ENCODE data around the gene UMODL1.

The UMODL1 gene

GRCh38 chr21:42067531-42068255 lies 3.4 kb upstream of the UMODL1 start:
- DNase-seq, result no peak
- no peak overlapping the region for H3K4ac ChIP-seq (ENCODE audit: low read depth in 1 of 2, low read length in 2 of 2)
- H2BK12ac ChIP-seq (ENCODE audit: low read length in 2 of 2), result peak overlapping the region in 1 of 2 experiments; percentile 51
- no peak overlapping the region for H2AK5ac ChIP-seq (ENCODE audit: low read length, severe bottlenecking)
- no peaks in the 10 kb centered on the region for H3K36me3 ChIP-seq (ENCODE audit: control insufficient read depth in 1 of 2, insufficient read depth in 2 of 2, low read depth in 1 of 2, low read length in 2 of 2)
- H4K91ac ChIP-seq (ENCODE audit: low read length), result no peak overlapping the region
- peaks cover 26 to 82% of the 10 kb centered on the region in 2 experiments for H3K27me3 ChIP-seq (ENCODE audit: control insufficient read depth in 1 of 2, insufficient read depth in 1 of 2, low read length in 2 of 2)
- 81% methylated on average over 30 of the region's 30 CpGs for WGBS
- H3K4me1 ChIP-seq (ENCODE audit: control insufficient read depth, insufficient read depth, low read depth, low read length), result peaks cover 1% of the 10 kb centered on the region
- peak overlapping the region in 1 of 2 experiments; percentile 92 for H3K14ac ChIP-seq (ENCODE audit: low read length in 2 of 2)
- no peak overlapping the region for H2AFZ ChIP-seq (ENCODE audit: low read depth, low read length)
- no peak overlapping the region for H2BK5ac ChIP-seq (ENCODE audit: low read depth, low read length, poor library complexity, severe bottlenecking)
- H3K27ac ChIP-seq (ENCODE audit: low read length, poor library complexity, severe bottlenecking), result no peak overlapping the region
- H3K23ac ChIP-seq (ENCODE audit: low read length in 2 of 2), result peak overlapping the region in 1 of 2 experiments; percentile 51
- H2BK120ac ChIP-seq (ENCODE audit: low read depth, low read length), result no peak overlapping the region
- H3K9me3 ChIP-seq (ENCODE audit: control insufficient read depth, low read length), result no peaks in the 10 kb centered on the region
- no peak overlapping the region for H3K18ac ChIP-seq (ENCODE audit: low read depth in 1 of 2, low read length in 2 of 2)
- no peak overlapping the region for H3K9ac ChIP-seq (ENCODE audit: low read length)
- H3K4me2 ChIP-seq (ENCODE audit: low read length, poor library complexity, severe bottlenecking), result no peak overlapping the region
- peak overlapping the region; percentile 34 for H2BK15ac ChIP-seq (ENCODE audit: low read depth, poor library complexity, severe bottlenecking)
- H3K79me1 ChIP-seq (replicated peaks; ENCODE audit: low read length, poor library complexity, severe bottlenecking), result no peaks in the 10 kb centered on the region
- H3K4me3 ChIP-seq (ENCODE audit: insufficient read depth in 1 of 2, low read depth in 1 of 2, low read length in 2 of 2), result no peak overlapping the region
- H4K8ac ChIP-seq (ENCODE audit: low read length), result peak overlapping the region; percentile 22

GRCh38 chr21:42068256-42068545 lies 2.9 kb upstream of the UMODL1 start:
- Histone ChIP-seq H3K23ac (ENCODE audit: low read length in 2 of 2) (no peak overlapping the region), H3K9me3 (ENCODE audit: control insufficient read depth, low read length) (no peaks in the 10 kb centered on the region), H2BK5ac (ENCODE audit: low read depth, low read length, poor library complexity, severe bottlenecking) (no peak overlapping the region), H4K8ac (ENCODE audit: low read length) (no peak overlapping the region), H3K14ac (ENCODE audit: low read length in 2 of 2) (no peak overlapping the region), H3K18ac (ENCODE audit: low read depth in 1 of 2, low read length in 2 of 2) (no peak overlapping the region), H3K4ac (ENCODE audit: low read depth in 1 of 2, low read length in 2 of 2) (no peak overlapping the region), H2BK15ac (ENCODE audit: low read depth, poor library complexity, severe bottlenecking) (no peak overlapping the region), H4K91ac (ENCODE audit: low read length) (no peak overlapping the region), H3K9ac (ENCODE audit: low read length) (no peak overlapping the region), H2AK5ac (ENCODE audit: low read length, severe bottlenecking) (no peak overlapping the region), H3K79me1 (replicated peaks; ENCODE audit: low read length, poor library complexity, severe bottlenecking) (no peaks in the 10 kb centered on the region), H3K4me1 (ENCODE audit: control insufficient read depth, insufficient read depth, low read depth, low read length) (peaks cover 4% of the 10 kb centered on the region), H2BK120ac (ENCODE audit: low read depth, low read length) (no peak overlapping the region), H2BK12ac (ENCODE audit: low read length in 2 of 2) (no peak overlapping the region), H3K4me2 (ENCODE audit: low read length, poor library complexity, severe bottlenecking) (no peak overlapping the region), H3K4me3 (ENCODE audit: insufficient read depth in 1 of 2, low read depth in 1 of 2, low read length in 2 of 2) (no peak overlapping the region), H3K36me3 (ENCODE audit: control insufficient read depth in 1 of 2, insufficient read depth in 2 of 2, low read depth in 1 of 2, low read length in 2 of 2) (no peaks in the 10 kb centered on the region), H3K27me3 (ENCODE audit: control insufficient read depth in 1 of 2, insufficient read depth in 1 of 2, low read length in 2 of 2) (peaks cover 26 to 82% of the 10 kb centered on the region in 2 experiments), H2AFZ (ENCODE audit: low read depth, low read length) (no peak overlapping the region), H3K27ac (ENCODE audit: low read length, poor library complexity, severe bottlenecking) (no peak overlapping the region)
- WGBS, result 88% methylated on average over 6 of the region's 6 CpGs
- no peak for DNase-seq

GRCh38 chr21:42068592-42068991 lies 2.5 kb upstream of the UMODL1 start:
- H2BK15ac ChIP-seq (ENCODE audit: low read depth, poor library complexity, severe bottlenecking), result no peak overlapping the region
- peak overlapping the region; percentile 35 for H4K91ac ChIP-seq (ENCODE audit: low read length)
- no peak overlapping the region for H3K9ac ChIP-seq (ENCODE audit: low read length)
- no peak overlapping the region for H3K27ac ChIP-seq (ENCODE audit: low read length, poor library complexity, severe bottlenecking)
- H3K4me1 ChIP-seq (ENCODE audit: control insufficient read depth, insufficient read depth, low read depth, low read length), result peaks cover 4% of the 10 kb centered on the region
- WGBS, result 96% methylated on average over 5 of the region's 5 CpGs
- no peak overlapping the region for H4K8ac ChIP-seq (ENCODE audit: low read length)
- no peak overlapping the region for H2BK120ac ChIP-seq (ENCODE audit: low read depth, low read length)
- H3K4ac ChIP-seq (ENCODE audit: low read depth in 1 of 2, low read length in 2 of 2), result no peak overlapping the region
- no peak overlapping the region for H2BK12ac ChIP-seq (ENCODE audit: low read length in 2 of 2)
- H3K23ac ChIP-seq (ENCODE audit: low read length in 2 of 2), result no peak overlapping the region
- H3K18ac ChIP-seq (ENCODE audit: low read depth in 1 of 2, low read length in 2 of 2), result no peak overlapping the region
- H3K79me1 ChIP-seq (replicated peaks; ENCODE audit: low read length, poor library complexity, severe bottlenecking), result no peaks in the 10 kb centered on the region
- no peak overlapping the region for H2AK5ac ChIP-seq (ENCODE audit: low read length, severe bottlenecking)
- H3K36me3 ChIP-seq (ENCODE audit: control insufficient read depth in 1 of 2, insufficient read depth in 2 of 2, low read depth in 1 of 2, low read length in 2 of 2), result no peaks in the 10 kb centered on the region
- no peak overlapping the region for H2AFZ ChIP-seq (ENCODE audit: low read depth, low read length)
- H3K27me3 ChIP-seq (ENCODE audit: control insufficient read depth in 1 of 2, insufficient read depth in 1 of 2, low read length in 2 of 2), result peaks cover 26 to 82% of the 10 kb centered on the region in 2 experiments
- no peak overlapping the region for H3K4me2 ChIP-seq (ENCODE audit: low read length, poor library complexity, severe bottlenecking)
- no peaks in the 10 kb centered on the region for H3K9me3 ChIP-seq (ENCODE audit: control insufficient read depth, low read length)
- DNase-seq, result no peak
- H3K14ac ChIP-seq (ENCODE audit: low read length in 2 of 2), result peak overlapping the region in 1 of 2 experiments; percentile 76
- H2BK5ac ChIP-seq (ENCODE audit: low read depth, low read length, poor library complexity, severe bottlenecking), result no peak overlapping the region
- no peak overlapping the region for H3K4me3 ChIP-seq (ENCODE audit: insufficient read depth in 1 of 2, low read depth in 1 of 2, low read length in 2 of 2)

- H3K79me1 ChIP-seq (replicated peaks; ENCODE audit: low read length, poor library complexity, severe bottlenecking), result no peaks in the 10 kb centered on the region
Observed at GRCh38 chr21:42069327-42069726, 1.8 kb upstream of the UMODL1 start.

More at GRCh38 chr21:42069327-42069726, 1.8 kb upstream of the UMODL1 start:
- Histone ChIP-seq H3K27me3 (ENCODE audit: control insufficient read depth in 1 of 2, insufficient read depth in 1 of 2, low read length in 2 of 2) (peaks cover 27 to 82% of the 10 kb centered on the region in 2 experiments), H3K23ac (ENCODE audit: low read length in 2 of 2) (no peak overlapping the region), H3K4ac (ENCODE audit: low read depth in 1 of 2, low read length in 2 of 2) (no peak overlapping the region), H3K4me1 (ENCODE audit: control insufficient read depth, insufficient read depth, low read depth, low read length) (peaks cover 2% of the 10 kb centered on the region), H3K18ac (ENCODE audit: low read depth in 1 of 2, low read length in 2 of 2) (no peak overlapping the region), H4K91ac (ENCODE audit: low read length) (no peak overlapping the region), H2AFZ (ENCODE audit: low read depth, low read length) (no peak overlapping the region), H3K27ac (ENCODE audit: low read length, poor library complexity, severe bottlenecking) (no peak overlapping the region), H2BK12ac (ENCODE audit: low read length in 2 of 2) (no peak overlapping the region), H3K36me3 (ENCODE audit: control insufficient read depth in 1 of 2, insufficient read depth in 2 of 2, low read depth in 1 of 2, low read length in 2 of 2) (no peaks in the 10 kb centered on the region), H2BK15ac (ENCODE audit: low read depth, poor library complexity, severe bottlenecking) (no peak overlapping the region), H3K9ac (ENCODE audit: low read length) (no peak overlapping the region), H2BK5ac (ENCODE audit: low read depth, low read length, poor library complexity, severe bottlenecking) (no peak overlapping the region), H2AK5ac (ENCODE audit: low read length, severe bottlenecking) (no peak overlapping the region), H3K9me3 (ENCODE audit: control insufficient read depth, low read length) (no peaks in the 10 kb centered on the region), H3K4me2 (ENCODE audit: low read length, poor library complexity, severe bottlenecking) (no peak overlapping the region), H3K4me3 (ENCODE audit: insufficient read depth in 1 of 2, low read depth in 1 of 2, low read length in 2 of 2) (no peak overlapping the region), H2BK120ac (ENCODE audit: low read depth, low read length) (no peak overlapping the region), H4K8ac (ENCODE audit: low read length) (no peak overlapping the region), H3K14ac (ENCODE audit: low read length in 2 of 2) (no peak overlapping the region)
- 91% methylated on average over 1 of the region's 3 CpGs for WGBS
- DNase-seq, result no peak

Data from mesenchymal stem cell (in vitro differentiated cells and primary cell).